ENCODE measurements around the gene TADA3.

DNA sequence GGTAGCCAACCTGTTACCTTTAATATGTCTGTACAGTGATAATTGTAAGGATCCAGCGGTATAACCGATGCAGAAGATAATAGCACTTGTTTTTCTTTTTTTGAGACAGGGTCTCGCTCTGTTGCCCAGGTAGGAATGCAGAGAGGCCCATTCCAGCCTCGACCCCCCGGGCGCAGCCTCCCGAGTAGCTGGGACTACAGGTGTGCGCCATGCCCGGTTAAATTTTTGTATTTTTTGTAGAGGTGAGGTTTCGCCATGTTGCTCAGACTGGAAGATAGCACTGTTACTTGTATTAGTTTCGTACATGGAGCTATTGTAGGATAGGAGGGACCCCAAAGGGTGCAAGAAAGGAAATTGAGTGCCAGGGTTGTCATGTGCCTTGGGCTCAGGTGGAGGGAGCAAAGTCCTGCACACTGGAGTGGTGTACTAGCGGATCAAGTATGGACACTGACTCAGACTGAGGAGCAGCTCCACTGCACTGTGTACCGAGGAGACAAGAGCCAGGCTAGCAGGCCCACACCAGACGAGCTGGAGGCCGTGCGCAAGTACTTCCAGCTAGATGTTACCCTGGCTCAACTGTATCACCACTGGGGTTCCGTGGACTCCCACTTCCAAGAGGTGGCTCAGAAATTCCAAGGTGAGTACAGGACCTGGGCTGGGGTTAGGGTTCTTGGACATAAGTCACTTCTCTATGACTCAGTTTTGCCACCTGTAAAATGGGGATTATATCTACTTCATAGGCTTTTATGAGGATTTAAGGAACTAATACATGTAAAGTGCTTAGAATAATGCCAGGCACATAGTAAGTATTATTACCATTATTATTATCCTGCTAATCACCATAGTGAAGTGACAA lies 41.5 kb downstream of the TADA3 start:
- TF ChIP-seq, protein P1, sequence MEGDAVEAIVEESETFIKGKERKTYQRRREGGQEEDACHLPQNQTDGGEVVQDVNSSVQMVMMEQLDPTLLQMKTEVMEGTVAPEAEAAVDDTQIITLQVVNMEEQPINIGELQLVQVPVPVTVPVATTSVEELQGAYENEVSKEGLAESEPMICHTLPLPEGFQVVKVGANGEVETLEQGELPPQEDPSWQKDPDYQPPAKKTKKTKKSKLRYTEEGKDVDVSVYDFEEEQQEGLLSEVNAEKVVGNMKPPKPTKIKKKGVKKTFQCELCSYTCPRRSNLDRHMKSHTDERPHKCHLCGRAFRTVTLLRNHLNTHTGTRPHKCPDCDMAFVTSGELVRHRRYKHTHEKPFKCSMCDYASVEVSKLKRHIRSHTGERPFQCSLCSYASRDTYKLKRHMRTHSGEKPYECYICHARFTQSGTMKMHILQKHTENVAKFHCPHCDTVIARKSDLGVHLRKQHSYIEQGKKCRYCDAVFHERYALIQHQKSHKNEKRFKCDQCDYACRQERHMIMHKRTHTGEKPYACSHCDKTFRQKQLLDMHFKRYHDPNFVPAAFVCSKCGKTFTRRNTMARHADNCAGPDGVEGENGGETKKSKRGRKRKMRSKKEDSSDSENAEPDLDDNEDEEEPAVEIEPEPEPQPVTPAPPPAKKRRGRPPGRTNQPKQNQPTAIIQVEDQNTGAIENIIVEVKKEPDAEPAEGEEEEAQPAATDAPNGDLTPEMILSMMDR (IDR thresholded peaks at IDR 0.05): no peak
- no peak for TF ChIP-seq POLR2AphosphoS5 (IDR thresholded peaks at IDR 0.05; ENCODE audit: insufficient read depth in 1 of 2, low read depth in 1 of 2)

Data from vagina (tissue), 2 donors.